GM19023 (cell line): ENCODE data around the gene RGS6.

ENCODE experiments used
- ATAC-seq: cut with Tn5 transposase; IDR thresholded peaks from one replicate; pipeline ENCODE4 v1.9.1; 2021; ENCODE audit warnings: mild to moderate bottlenecking, moderate library complexity; ENCODE audit not compliant: unreplicated experiment

The RGS6 gene

GRCh38 chr14:71943695-71944018 is 11.4 kb downstream of the RGS6 start:
- no peak for ATAC-seq

GRCh38 chr14:71947947-71948500 is 15.8 kb downstream of the RGS6 start:
- ATAC-seq = no peak

GRCh38 chr14:71952381-71953363 is 20.4 kb downstream of the RGS6 start:
- ATAC-seq = no peak

GRCh38 chr14:71956920-71957563 is 24.8 kb downstream of the RGS6 start:
- peak; percentile 58 for ATAC-seq

GRCh38 chr14:71959055-71959454 is 26.8 kb downstream of the RGS6 start:
- no peak for ATAC-seq

- no peak for ATAC-seq
Measured at GRCh38 chr14:71960494-71961353, 28.5 kb downstream of the RGS6 start.

- no peak for ATAC-seq
Measured at GRCh38 chr14:71961972-71962371, 29.7 kb downstream of the RGS6 start.

GRCh38 chr14:71964716-71965115 is 32.5 kb downstream of the RGS6 start:
- no peak for ATAC-seq

- ATAC-seq = no peak
Measured at GRCh38 chr14:71966528-71966927, 34.3 kb downstream of the RGS6 start.

- no peak for ATAC-seq
Measured at GRCh38 chr14:71967704-71968103, 35.5 kb downstream of the RGS6 start.

GRCh38 chr14:71970272-71970671 is 38.0 kb downstream of the RGS6 start:
- no peak for ATAC-seq

- ATAC-seq = no peak
Measured at GRCh38 chr14:71985538-71986189, 53.4 kb downstream of the RGS6 start.

- no peak for ATAC-seq
Measured at GRCh38 chr14:71988476-71988875, 56.2 kb downstream of the RGS6 start.

- ATAC-seq = no peak
Measured at GRCh38 chr14:71988939-71989338, 56.7 kb downstream of the RGS6 start.

- no peak for ATAC-seq
Measured at GRCh38 chr14:71994416-71994815, 62.2 kb downstream of the RGS6 start.

GRCh38 chr14:71995741-71996140 is 63.5 kb downstream of the RGS6 start:
- ATAC-seq = no peak

- ATAC-seq = no peak
Measured at GRCh38 chr14:71996610-71997009, 64.4 kb downstream of the RGS6 start.

- ATAC-seq = no peak
Measured at GRCh38 chr14:72000907-72001306, 68.7 kb downstream of the RGS6 start.

GRCh38 chr14:72002731-72003130 is 70.5 kb downstream of the RGS6 start:
- ATAC-seq = no peak

- no peak for ATAC-seq
Measured at GRCh38 chr14:72008666-72009065, 76.4 kb downstream of the RGS6 start.

GRCh38 chr14:72010474-72010873 is 78.2 kb downstream of the RGS6 start:
- ATAC-seq = no peak
